ENCODE data around the gene RFT1. TPM values are rescaled to one million over a fixed set of nuclear protein-coding genes. Genes with fewer than 3 reads are reported as not detected.

The RFT1 gene
- total and polyA plus RNA-seq, 2 of the 13 experiments (the other 11 are each of a cell fraction or from before 2014, with no cell fraction given): 23.2 to 37.0 TPM

GRCh38 chr3:53079791-53080555 is 50.3 kb downstream of the RFT1 start:
- intact Hi-C loops (cut with micrococcal nuclease; ENCODE audit: unreplicated experiment): loop anchor here (10.0 kb wide), 1 partner anchor 335 kb away; no protein-coding TSS in a partner anchor
- no TSS peak for BruUV-seq (replicated peaks)
- no peaks in the 10 kb centered on the region for H4K20me1 ChIP-seq (ENCODE audit: insufficient read depth, low read length)
- DNase-seq (ENCODE audit: low spot score): no peak
- H3K79me2 ChIP-seq (ENCODE audit: insufficient read depth, low read length): no peaks in the 10 kb centered on the region
- FAIRE-seq: no peak
- H3K4me1 ChIP-seq (ENCODE audit: insufficient read depth, low read length): peaks cover 16% of the 10 kb centered on the region
- no peak overlapping the region for H3K4me2 ChIP-seq (ENCODE audit: low read depth, low read length)
- H3K4me3 ChIP-seq (replicated peaks in 1 of 3; ENCODE audit: insufficient read depth in 1 of 3, low read depth in 2 of 3, low read length in 3 of 3): no peak overlapping the region
- no peak overlapping the region for H3K9ac ChIP-seq (ENCODE audit: insufficient read depth, low read depth, low read length)
- no peak overlapping the region for H2AFZ ChIP-seq (ENCODE audit: low read length)
- WGBS (ENCODE audit: low lambda C conversion rate): 53% methylated on average over 9 of the region's 12 CpGs
- ChIA-PET POLR2A (interaction anchor here (0.6 kb wide), 1 partner anchor 139 kb away, joined by 3 read pairs; no protein-coding TSS in a partner anchor), CTCF (ENCODE audit: low intra/inter-chr PET ratio, low total read pairs) (no interaction called here)
- no peaks in the 10 kb centered on the region for H3K27me3 ChIP-seq (ENCODE audit: control insufficient read depth in 1 of 2, insufficient read depth in 2 of 2, low read length in 2 of 2)
- no peak for ATAC-seq
- H3K9me3 ChIP-seq (ENCODE audit: low read length): no peaks in the 10 kb centered on the region
- no peaks in the 10 kb centered on the region for H3K36me3 ChIP-seq (replicated peaks in 1 of 2; ENCODE audit: control insufficient read depth in 1 of 2, insufficient read depth in 2 of 2, low read length in 2 of 2)
- H3K27ac ChIP-seq (ENCODE audit: extremely low read length, insufficient read depth, low read length): no peak overlapping the region
- in situ Hi-C loops (cut with HindIII; ENCODE audit: extremely low pct_ligation_motif_present, low pct_unique_long_range_greater_than_20kb): loop anchor here (5.0 kb wide), 1 partner anchor 228 kb away; no protein-coding TSS in a partner anchor
- TF ChIP-seq PATZ1 (CRISPR knock-in tag; IDR thresholded peaks at IDR 0.05) (no peak), ZHX2 (IDR thresholded peaks at IDR 0.05; ENCODE audit: low read depth) (no peak), ZHX2 (CRISPR knock-in tag; IDR thresholded peaks at IDR 0.05; ENCODE audit: borderline replicate concordance) (no peak), ZNF367 (CRISPR knock-in tag; IDR thresholded peaks at IDR 0.05; ENCODE audit: borderline replicate concordance) (no peak), ZNF850 (CRISPR knock-in tag; conservative IDR thresholded peaks at IDR 0.05) (no peak), ZNF251 (CRISPR knock-in tag; IDR thresholded peaks at IDR 0.05) (no peak), ZKSCAN1 (IDR thresholded peaks at IDR 0.05; ENCODE audit: low read length) (no peak), IKZF1 (IDR thresholded peaks at IDR 0.05) (no peak), ZNF282 (IDR thresholded peaks at IDR 0.05; ENCODE audit: partially characterized antibody) (no peak), CBFB (CRISPR knock-in tag; IDR thresholded peaks at IDR 0.05) (no peak), ZNF768 (CRISPR knock-in tag; IDR thresholded peaks at IDR 0.05) (no peak), GATA4 (IDR thresholded peaks at IDR 0.05; ENCODE audit: borderline replicate concordance, low read depth) (no peak), ZNF556 (CRISPR knock-in tag; IDR thresholded peaks at IDR 0.05; ENCODE audit: borderline replicate concordance) (no peak), NCOA2 (CRISPR knock-in tag; IDR thresholded peaks at IDR 0.05) (no peak), ZFP91 (CRISPR knock-in tag; IDR thresholded peaks at IDR 0.05; ENCODE audit: borderline replicate concordance) (no peak), MEIS1 (CRISPR knock-in tag; IDR thresholded peaks at IDR 0.05; ENCODE audit: borderline replicate concordance) (no peak)
